KMS-11 (cell line): ENCODE results near the gene FOXL2.

Source experiments
- H2AFZ ChIP-seq: fragments of 200-600 bp; sonication (generic); 2 replicates; pipeline ENCODE4 v1.6.1; 2016; ENCODE audit warnings: antibody characterized with exemption, mixed run types, low read depth
- H3K27ac ChIP-seq: fragments of 200-600 bp; sonication (generic); 2 replicates; pipeline ENCODE4 v1.6.1; 2016; ENCODE audit warnings: mild to moderate bottlenecking, mixed run types
- H3K27me3 ChIP-seq: fragments of 200-600 bp; sonication (generic); 2 replicates; pipeline ENCODE4 v1.6.1; 2017; ENCODE audit warnings: mild to moderate bottlenecking, low read depth, mixed run types, moderate library complexity; ENCODE audit not compliant: insufficient read depth
- H3K36me3 ChIP-seq: fragments of 200-600 bp; sonication (generic); 2 replicates; pipeline ENCODE4 v1.6.1; 2017; ENCODE audit warnings: mild to moderate bottlenecking, mixed run types; ENCODE audit not compliant: insufficient read depth
- H3K4me1 ChIP-seq: fragments of 200-600 bp; sonication (generic); 2 replicates; pipeline ENCODE4 v1.6.1; 2016; ENCODE audit warnings: mild to moderate bottlenecking, low read depth, mixed run types; ENCODE audit not compliant: poor library complexity, severe bottlenecking
- H3K4me2 ChIP-seq: fragments of 200-600 bp; sonication (generic); 2 replicates; pipeline ENCODE4 v1.7.0; 2016; ENCODE audit warnings: mild to moderate bottlenecking, mixed run types
- H3K4me3 ChIP-seq: fragments of 200-600 bp; sonication (generic); IDR thresholded peaks from 2 replicates; pipeline ENCODE4 v1.6.1; 2017; ENCODE audit warnings: low read depth, low read length, mixed read lengths; ENCODE audit not compliant: insufficient read depth
- H3K79me2 ChIP-seq: fragments of 200-600 bp; sonication (generic); 2 replicates; pipeline ENCODE4 v1.6.1; 2016; ENCODE audit warnings: low read depth, mixed run types; ENCODE audit not compliant: insufficient read depth
- H3K9ac ChIP-seq: fragments of 200-600 bp; sonication (generic); 2 replicates; pipeline ENCODE4 v1.6.1; 2016; ENCODE audit warnings: mild to moderate bottlenecking, mixed run types
- H4K20me1 ChIP-seq: fragments of 200-600 bp; sonication (generic); 2 replicates; pipeline ENCODE4 v1.6.1; 2016; ENCODE audit warnings: mild to moderate bottlenecking, mixed run types; ENCODE audit not compliant: insufficient read depth
- CTCF ChIP-seq: fragments of 200-600 bp; sonication (generic); conservative IDR thresholded peaks from 2 replicates; pipeline ENCODE4 v1.6.1; 2017; ENCODE audit warnings: low read depth, mild to moderate bottlenecking, antibody characterized with exemption, low read length, moderate library complexity, mixed read lengths

Gene FOXL2

GRCh38 chr3:138945709-138946662, 951 bp downstream of the FOXL2 start:
- no peak overlapping the region for H3K27ac ChIP-seq
- peak overlapping the region; percentile 13; the same call in 1 of the 2 replicates for H3K4me2 ChIP-seq
- no peaks in the 10 kb centered on the region for H3K4me1 ChIP-seq
- H3K36me3 ChIP-seq, result no peaks in the 10 kb centered on the region
- peak overlapping the region; percentile 61 for H2AFZ ChIP-seq
- H3K9ac ChIP-seq, result peak overlapping the region; percentile 55
- no peaks in the 10 kb centered on the region for H4K20me1 ChIP-seq
- no peaks in the 10 kb centered on the region for H3K79me2 ChIP-seq
- 0 out of 2 replicates have a peak, but pooled peaks have one; percentile 23 for TF ChIP-seq CTCF
- no peaks in the 10 kb centered on the region for H3K27me3 ChIP-seq
- H3K4me3 ChIP-seq, result no peak overlapping the region

- no peaks in the 10 kb centered on the region for H3K4me1 ChIP-seq
- no peak overlapping the region for H3K4me3 ChIP-seq
- no peaks in the 10 kb centered on the region for H3K79me2 ChIP-seq
- peak overlapping the region; percentile 18; the same call in 1 of the 2 replicates for H3K4me2 ChIP-seq
- H3K27me3 ChIP-seq, result no peaks in the 10 kb centered on the region
- H3K27ac ChIP-seq, result peak overlapping the region; percentile 50
- H3K9ac ChIP-seq, result peak overlapping the region; percentile 34; the same call in 1 of the 2 replicates
- peak overlapping the region; percentile 59; the same call in 1 of the 2 replicates for H2AFZ ChIP-seq
- H4K20me1 ChIP-seq, result no peaks in the 10 kb centered on the region
- TF ChIP-seq CTCF, result no peak
- no peaks in the 10 kb centered on the region for H3K36me3 ChIP-seq
These were observed 1.8 kb downstream of the FOXL2 start for GRCh38 chr3:138944929-138945708.

- H4K20me1 ChIP-seq, result no peaks in the 10 kb centered on the region
- H3K27me3 ChIP-seq, result no peaks in the 10 kb centered on the region
- H3K36me3 ChIP-seq, result no peaks in the 10 kb centered on the region
- no peak overlapping the region for H3K27ac ChIP-seq
- TF ChIP-seq CTCF, result no peak
- H3K4me3 ChIP-seq, result no peak overlapping the region
- H3K4me1 ChIP-seq, result no peaks in the 10 kb centered on the region
- no peaks in the 10 kb centered on the region for H3K79me2 ChIP-seq
- peak overlapping the region; percentile 59; the same call in 1 of the 2 replicates for H2AFZ ChIP-seq
- H3K4me2 ChIP-seq, result peak overlapping the region; percentile 18; the same call in 1 of the 2 replicates
- H3K9ac ChIP-seq, result peak overlapping the region; percentile 34; the same call in 1 of the 2 replicates
These were observed 2.3 kb downstream of the FOXL2 start for GRCh38 chr3:138944654-138944928.

GRCh38 chr3:138943724-138944653, 2.9 kb downstream of the FOXL2 start:
- Histone ChIP-seq H3K4me1 (no peaks in the 10 kb centered on the region), H3K9ac (0 out of 2 replicates have a peak overlapping the region, but pooled peaks have one; percentile 34)

More at GRCh38 chr3:138943724-138944653, 2.9 kb downstream of the FOXL2 start:
- H3K27ac ChIP-seq, result no peak overlapping the region
- no peaks in the 10 kb centered on the region for H3K79me2 ChIP-seq
- H3K4me2 ChIP-seq, result 0 out of 2 replicates have a peak overlapping the region, but pooled peaks have one; percentile 18
- H2AFZ ChIP-seq, result peak overlapping the region; percentile 59; the same call in 1 of the 2 replicates
- no peak for TF ChIP-seq CTCF
- H3K36me3 ChIP-seq, result no peaks in the 10 kb centered on the region
- H3K4me3 ChIP-seq, result no peak overlapping the region
- H3K27me3 ChIP-seq, result no peaks in the 10 kb centered on the region
- no peaks in the 10 kb centered on the region for H4K20me1 ChIP-seq
